Mucosa of gallbladder (tissue), 1 donor: ENCODE results near the gene RHNO1. TPM values are rescaled to one million over a fixed set of nuclear protein-coding genes. Genes with fewer than 3 reads are reported as not detected.

Source experiments
- DNase-seq: peaks from one replicate; pipeline ENCODE4 v3.0.0-alpha.2; 2020; ENCODE audit warnings: low spot score
- total RNA-seq: library from RNA; stranded (reverse); gene quantifications from one replicate; pipeline ENCODE4 v1.2.1, GENCODE V29; 2021
- donor health status: DM: no; HTN: no; CAD: no.

RHNO1 gene
- 17.6 TPM for total RNA-seq

GRCh38 chr12:2877047-2877952, at the start of gene RHNO1, which contains the start of gene FOXM1:
Gene RHNO1, plus strand, starts transcription at chr12:2877223. Its CDS starts 8,144 bp downstream, at chr12:2885367.
Gene FOXM1, minus strand, starts transcription at chr12:2877174. Its CDS starts 2,696 bp downstream, at chr12:2874478.
- DNase-seq = peak; percentile 94

- no peak for DNase-seq
Observed at GRCh38 chr12:2829275-2829674, 47.7 kb upstream of the RHNO1 start.

GRCh38 chr12:2832550-2833127, 44.4 kb upstream of the RHNO1 start:
- DNase-seq = no peak

GRCh38 chr12:2833327-2833726, 43.7 kb upstream of the RHNO1 start:
- DNase-seq = no peak

- no peak for DNase-seq
Observed at GRCh38 chr12:2833810-2834209, 43.2 kb upstream of the RHNO1 start.

GRCh38 chr12:2834581-2835491, 42.2 kb upstream of the RHNO1 start, which contains the start of gene NRIP2:
Gene NRIP2, minus strand, starts transcription at chr12:2835035. Its CDS starts 52 bp downstream, at chr12:2834983.
- no peak for DNase-seq

GRCh38 chr12:2835691-2836403, 41.2 kb upstream of the RHNO1 start:
- no peak for DNase-seq

- no peak for DNase-seq
Observed at GRCh38 chr12:2836574-2836973, 40.4 kb upstream of the RHNO1 start.

- no peak for DNase-seq
Observed at GRCh38 chr12:2841056-2841650, 35.9 kb upstream of the RHNO1 start.

- no peak for DNase-seq
Observed at GRCh38 chr12:2842948-2843347, 34.1 kb upstream of the RHNO1 start.

- no peak for DNase-seq
Observed at GRCh38 chr12:2844786-2845185, 32.2 kb upstream of the RHNO1 start.

- DNase-seq = peak; percentile 14
Observed at GRCh38 chr12:2845280-2845679, 31.7 kb upstream of the RHNO1 start.

GRCh38 chr12:2851931-2852330, 25.1 kb upstream of the RHNO1 start:
- no peak for DNase-seq

GRCh38 chr12:2853626-2854025, 23.4 kb upstream of the RHNO1 start:
- peak; percentile 79 for DNase-seq

GRCh38 chr12:2854669-2855453, 22.2 kb upstream of the RHNO1 start:
- DNase-seq = no peak

- no peak for DNase-seq
Observed at GRCh38 chr12:2855546-2855945, 21.5 kb upstream of the RHNO1 start.

- no peak for DNase-seq
Observed at GRCh38 chr12:2856051-2856450, 21.0 kb upstream of the RHNO1 start.

- no peak for DNase-seq
Observed at GRCh38 chr12:2857021-2857431, 20.0 kb upstream of the RHNO1 start, which contains the start of gene TEX52. Gene TEX52, minus strand, starts transcription at chr12:2857039. Its CDS starts 13 bp downstream, at chr12:2857026.

GRCh38 chr12:2857576-2857975, 19.4 kb upstream of the RHNO1 start:
- no peak for DNase-seq

GRCh38 chr12:2858334-2858733, 18.7 kb upstream of the RHNO1 start:
- DNase-seq = no peak
